GM18870 (cell line): ENCODE measurements around the gene B3GNT4.
"Not testable (repeated sequence)": the region's sequence is repeated elsewhere in the genome, so short reads cannot be mapped to it uniquely, and the experiment has no call there.

Experiments used
- ATAC-seq: cut with Tn5 transposase; IDR thresholded peaks from one replicate; pipeline ENCODE4 v1.9.1; 2021; ENCODE audit warnings: moderate library complexity; ENCODE audit not compliant: unreplicated experiment

B3GNT4 gene

GRCh38 chr12:122208073-122208820 is 4.7 kb downstream of the B3GNT4 start:
- ATAC-seq = no peak

- no peak for ATAC-seq
These were observed 12.3 kb downstream of the B3GNT4 start for GRCh38 chr12:122215771-122216170.

GRCh38 chr12:122216445-122216844 is 12.9 kb downstream of the B3GNT4 start:
- ATAC-seq = no peak

DNA sequence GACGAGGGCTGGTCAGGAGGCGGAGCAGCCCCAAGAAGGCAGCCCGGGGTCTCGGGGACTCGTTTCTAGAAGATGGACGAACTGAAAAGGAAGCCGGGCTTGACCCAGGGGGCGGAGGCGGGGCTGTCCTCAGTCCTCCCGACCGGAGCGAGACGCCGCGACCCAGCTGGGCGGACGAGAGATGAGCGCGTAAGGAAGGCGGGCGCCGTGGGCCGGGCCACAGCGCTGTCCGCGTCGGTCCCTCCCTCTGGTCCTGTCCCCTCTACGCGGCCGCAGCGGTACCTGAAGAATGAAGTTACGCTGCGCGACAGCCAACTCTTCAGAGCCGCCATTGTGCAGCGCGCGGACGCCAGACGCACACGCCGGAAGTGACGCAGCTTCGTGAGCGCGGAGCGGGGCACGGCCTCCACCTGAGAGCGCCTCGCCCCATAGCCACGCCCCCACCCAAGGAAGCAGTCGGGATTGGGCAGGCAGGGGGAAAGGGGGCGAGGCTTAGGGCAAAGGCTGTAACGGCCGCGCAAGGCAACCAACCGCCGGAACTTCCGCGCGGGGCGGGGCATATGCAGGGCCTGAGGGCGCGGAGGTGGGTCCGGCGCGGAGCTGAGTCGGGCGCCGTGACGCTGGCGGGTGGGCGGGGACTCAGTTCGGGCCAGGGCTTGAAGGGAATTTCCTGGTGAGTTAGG is 22.3 kb downstream of the B3GNT4 start, which contains the start of gene DIABLO:
Gene DIABLO, minus strand, starts transcription at position 370 of the 683 bp plus-strand sequence. Its CDS starts 38 bp downstream, at position 332.
- ATAC-seq = peak; percentile 76

- peak; percentile 42 for ATAC-seq
These were observed 23.0 kb downstream of the B3GNT4 start for GRCh38 chr12:122226366-122227125.

- no peak for ATAC-seq
These were observed 23.8 kb downstream of the B3GNT4 start for GRCh38 chr12:122227341-122227740.

DNA sequence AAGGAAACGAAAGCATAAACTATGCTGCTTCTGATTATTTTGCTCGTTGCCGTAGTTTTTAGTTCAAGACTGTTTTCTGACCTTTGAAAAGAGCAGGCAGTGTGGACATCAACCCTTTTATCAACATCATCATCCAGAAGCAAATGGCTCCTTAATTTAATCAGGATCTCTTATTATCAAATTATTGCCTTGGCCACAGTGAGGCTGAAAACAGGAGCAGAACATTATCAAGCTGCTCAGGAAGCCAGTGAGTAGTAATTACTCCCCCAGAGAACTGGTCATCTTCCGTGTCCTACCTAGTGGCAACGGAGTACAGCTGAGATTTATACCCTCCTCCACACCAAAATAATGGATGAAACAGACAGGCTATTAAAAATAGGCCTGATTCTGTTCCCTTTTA is 24.6 kb downstream of the B3GNT4 start:
- no peak for ATAC-seq

DNA sequence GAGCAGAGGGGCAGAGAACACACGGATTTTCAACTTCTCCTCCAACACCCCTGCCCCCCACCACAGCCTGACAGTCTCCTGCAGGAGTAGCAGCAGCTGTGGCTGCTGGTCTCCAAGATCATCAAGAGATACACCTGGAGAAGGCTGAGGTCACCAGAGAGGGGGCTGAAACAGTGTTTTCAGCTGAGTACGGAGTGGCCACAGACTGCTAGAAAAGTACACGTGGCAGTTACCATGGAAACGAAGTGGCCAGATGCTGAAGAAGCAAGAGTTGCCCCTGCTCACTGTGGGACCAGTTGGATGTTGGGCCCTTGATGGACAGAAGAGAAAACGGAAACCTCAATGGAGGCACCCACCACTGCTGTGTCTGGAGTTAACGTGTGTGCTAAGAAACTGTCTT is 27.3 kb downstream of the B3GNT4 start:
- ATAC-seq = no peak

- no peak for ATAC-seq
These were observed 29.2 kb downstream of the B3GNT4 start for GRCh38 chr12:122232691-122233090.

DNA sequence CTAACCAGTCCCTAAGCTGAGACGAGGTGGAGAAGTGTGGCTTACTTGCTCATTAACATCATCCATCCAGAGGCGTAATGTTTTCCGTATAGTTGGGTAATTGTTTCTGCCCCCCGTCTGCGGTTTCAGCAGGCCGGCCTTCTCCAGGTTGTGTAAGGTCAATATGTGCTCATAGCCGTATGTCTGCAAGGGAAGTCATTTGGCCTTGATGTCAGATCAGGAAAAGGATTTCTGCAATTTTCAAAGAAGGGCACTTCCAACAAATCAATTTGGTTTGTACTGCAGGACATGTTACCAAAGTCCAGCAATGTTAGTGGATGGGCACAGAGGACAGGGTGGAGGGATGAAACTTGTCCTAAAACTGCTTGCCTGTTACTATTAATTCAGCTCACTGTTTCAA is 32.2 kb downstream of the B3GNT4 start:
- ATAC-seq = no peak

GRCh38 chr12:122238861-122239260 is 35.4 kb downstream of the B3GNT4 start:
- no peak for ATAC-seq

DNA sequence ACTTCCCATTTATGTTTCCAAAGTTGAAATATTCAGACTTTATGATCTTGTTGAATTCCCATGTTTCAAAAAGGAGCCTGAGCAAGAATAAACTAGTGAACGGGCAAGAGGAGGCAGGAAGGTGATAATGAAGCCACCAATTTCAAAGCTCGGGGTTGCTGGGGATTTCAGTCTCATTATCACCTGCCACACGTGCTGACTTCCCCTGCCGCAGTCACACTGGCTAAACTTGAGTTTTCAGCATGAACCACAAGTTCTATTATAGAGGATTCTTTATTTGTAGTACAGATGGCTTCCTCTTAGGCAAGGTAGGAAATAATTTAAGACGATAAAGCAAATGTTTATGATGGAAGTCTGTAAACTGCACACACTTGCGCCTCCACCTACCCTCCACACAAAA is 40.5 kb downstream of the B3GNT4 start:
- ATAC-seq = no peak

DNA sequence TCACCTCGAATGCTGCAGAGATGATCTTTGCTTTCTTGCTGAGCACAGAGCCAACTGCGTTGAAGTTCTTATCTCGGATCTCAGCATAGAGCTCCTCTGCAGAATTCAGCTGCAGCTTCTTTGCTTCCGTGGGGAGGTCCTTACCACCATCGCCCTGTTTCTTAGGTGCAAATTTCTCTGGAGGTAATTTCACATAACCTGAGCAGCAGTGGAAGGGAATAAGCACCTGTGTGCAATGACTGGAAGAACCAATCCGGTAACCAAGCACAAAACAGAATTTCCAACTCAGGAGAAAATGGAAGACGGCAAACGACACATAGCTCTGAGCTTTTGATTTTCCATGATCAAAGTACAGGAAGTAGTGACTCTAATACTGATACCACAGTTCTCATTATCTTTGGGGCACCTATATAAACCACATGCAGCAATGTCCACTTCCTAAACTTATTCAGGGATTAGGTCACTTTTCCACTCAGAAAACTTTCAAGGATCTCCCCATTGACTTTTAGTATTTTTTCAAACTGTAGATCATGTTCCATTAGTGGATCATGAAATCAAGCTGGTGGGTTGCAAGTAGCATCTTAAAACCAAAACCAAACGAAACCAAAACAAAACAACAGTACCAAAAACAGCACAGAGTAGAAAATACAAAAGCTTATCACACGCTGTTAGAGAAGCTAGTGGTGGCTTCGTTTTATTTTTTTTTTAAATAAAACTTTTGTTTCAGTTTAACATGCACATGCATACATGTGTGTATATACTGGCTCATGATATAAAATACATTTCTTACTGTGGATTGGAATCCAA is 41.3 kb downstream of the B3GNT4 start:
- ATAC-seq = no peak

- no peak for ATAC-seq
These were observed 42.0 kb downstream of the B3GNT4 start for GRCh38 chr12:122245553-122245952.

DNA sequence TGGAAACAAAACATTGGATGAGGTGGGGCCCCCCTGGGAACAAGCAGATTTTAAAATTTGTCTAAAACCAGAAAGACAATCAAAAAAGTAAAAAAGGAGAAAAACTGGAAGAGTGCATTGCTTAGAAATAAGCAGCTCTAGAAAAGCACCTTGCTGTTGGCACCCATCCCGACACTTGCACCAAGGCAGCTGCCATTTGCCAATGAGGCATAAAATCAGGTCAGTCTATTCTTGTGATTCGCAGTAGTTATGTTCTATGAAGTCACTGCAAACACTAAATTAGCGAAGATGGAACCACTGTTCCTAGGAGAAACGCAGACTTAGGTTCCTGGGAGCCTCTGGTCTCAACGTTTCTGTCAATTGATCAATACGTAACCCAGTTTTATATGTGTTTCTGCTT is 46.5 kb downstream of the B3GNT4 start:
- no peak for ATAC-seq

GRCh38 chr12:122250536-122250935 is 47.0 kb downstream of the B3GNT4 start:
- ATAC-seq = no peak

GRCh38 chr12:122258462-122258861 is 55.0 kb downstream of the B3GNT4 start:
- not testable (repeated sequence) for ATAC-seq
